GM19099 (cell line): Measurements from ENCODE around the gene OAS1.

Source experiments
- POLR2A ChIP-seq: IDR thresholded peaks from 3 replicates; pipeline ENCODE4 v1.6.1; 2011; ENCODE audit warnings: low read depth; ENCODE audit not compliant: insufficient read length; ENCODE audit errors: extremely low read depth

Gene OAS1

DNA sequence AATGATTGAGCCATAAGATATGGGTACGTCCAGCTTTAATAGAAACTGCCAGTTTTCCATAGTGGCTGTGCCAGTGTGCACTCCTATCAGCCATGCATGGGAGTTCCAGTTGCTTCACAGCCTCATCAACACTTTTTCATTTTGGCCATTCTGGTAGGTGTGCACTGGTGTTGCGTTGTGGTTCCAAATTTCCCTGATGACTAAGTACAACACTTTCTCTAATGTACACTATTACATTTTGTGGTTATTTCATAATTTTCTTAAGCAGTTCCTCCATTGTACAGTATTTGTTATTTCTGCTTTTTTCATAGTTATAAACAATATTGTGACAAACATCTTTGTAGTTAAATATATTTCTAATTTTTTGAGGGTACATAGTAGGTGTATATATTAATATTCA, 21.5 kb upstream of the OAS1 start:
- TF ChIP-seq POLR2A, result no peak

DNA sequence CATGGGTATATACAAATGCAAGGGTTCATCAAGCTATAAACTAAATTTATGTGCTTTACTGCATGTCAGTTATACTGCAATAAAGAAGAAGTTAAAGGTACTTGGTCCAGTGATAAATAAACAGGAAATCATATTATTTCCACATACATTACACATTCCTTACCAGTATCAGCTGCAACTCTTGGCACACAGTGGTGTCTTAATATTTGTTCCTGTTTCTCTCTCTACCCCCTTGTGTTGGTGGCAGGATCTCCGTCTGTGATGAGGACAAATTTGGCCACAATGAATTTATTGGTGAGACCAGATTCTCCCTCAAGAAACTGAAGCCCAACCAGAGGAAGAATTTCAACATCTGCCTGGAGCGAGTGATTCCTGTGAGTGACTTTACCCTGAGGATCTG, 19.2 kb upstream of the OAS1 start:
- TF ChIP-seq POLR2A, result no peak

DNA sequence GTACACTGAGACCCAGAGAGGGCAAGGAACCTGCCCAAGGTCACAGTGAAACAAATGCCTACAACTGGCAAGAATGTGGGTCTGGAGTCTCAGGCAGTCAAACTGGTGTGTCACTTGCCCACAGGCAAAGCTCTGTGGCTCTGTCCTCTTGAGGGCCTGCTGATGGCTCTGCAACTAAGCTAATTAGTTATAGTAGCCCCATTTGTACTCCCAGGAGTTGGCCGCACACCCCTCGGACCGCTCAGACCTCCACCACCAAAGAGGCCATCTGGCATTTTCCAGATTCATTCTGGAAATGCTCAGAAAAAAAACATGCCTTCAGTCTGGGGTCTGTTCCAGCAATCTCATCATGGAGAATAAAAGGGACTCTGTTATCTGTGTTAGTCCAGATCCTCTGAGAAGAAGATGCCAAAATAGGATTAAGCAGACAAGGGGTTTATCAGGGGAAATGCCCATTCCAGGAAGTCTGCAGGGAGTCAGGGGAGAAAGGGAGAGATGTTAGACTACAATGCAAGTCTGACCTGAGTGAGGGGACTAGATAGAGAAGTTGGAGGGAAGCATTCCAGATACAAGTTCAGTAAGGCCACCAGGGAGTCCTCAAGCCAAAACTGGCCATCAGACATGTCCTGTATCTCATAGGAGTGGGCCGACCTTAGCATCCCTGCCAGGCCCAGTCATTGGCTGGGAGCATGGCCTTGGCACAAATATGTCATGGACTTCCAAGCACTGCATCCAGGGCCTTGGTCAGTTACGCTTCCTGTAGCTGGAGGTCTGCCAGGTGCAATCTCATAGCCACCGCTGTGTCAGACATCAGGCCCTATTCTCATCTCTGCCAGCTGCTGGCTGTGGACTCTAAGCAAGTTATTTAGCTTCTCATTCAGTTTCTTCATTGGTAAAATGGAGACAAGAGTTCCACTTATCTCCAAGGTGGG, 15.4 kb upstream of the OAS1 start:
- TF ChIP-seq POLR2A, result no peak

GRCh38 chr12:112892856-112893255, 13.9 kb upstream of the OAS1 start:
- TF ChIP-seq POLR2A, result no peak

GRCh38 chr12:112894128-112894527, 12.6 kb upstream of the OAS1 start:
- no peak for TF ChIP-seq POLR2A

DNA sequence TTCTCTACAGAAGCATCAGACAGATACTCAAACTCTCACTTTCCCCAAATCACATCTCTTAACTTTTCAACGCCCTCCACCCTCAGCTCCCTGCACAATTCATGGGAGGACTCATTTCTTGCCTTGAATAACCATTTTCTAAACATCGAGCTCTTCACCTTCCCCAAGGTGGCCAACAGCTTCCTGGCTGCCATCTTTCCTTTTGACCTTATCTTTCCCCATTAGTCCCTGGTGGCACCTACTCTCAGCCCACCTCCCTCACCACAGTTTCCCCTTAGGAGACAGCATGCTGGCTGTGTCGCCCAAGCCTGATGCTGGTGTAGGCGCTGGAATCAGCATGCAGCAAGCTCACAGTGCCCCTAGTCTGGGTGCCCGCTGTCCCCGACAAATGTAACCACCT, 8.4 kb upstream of the OAS1 start:
- no peak for TF ChIP-seq POLR2A

DNA sequence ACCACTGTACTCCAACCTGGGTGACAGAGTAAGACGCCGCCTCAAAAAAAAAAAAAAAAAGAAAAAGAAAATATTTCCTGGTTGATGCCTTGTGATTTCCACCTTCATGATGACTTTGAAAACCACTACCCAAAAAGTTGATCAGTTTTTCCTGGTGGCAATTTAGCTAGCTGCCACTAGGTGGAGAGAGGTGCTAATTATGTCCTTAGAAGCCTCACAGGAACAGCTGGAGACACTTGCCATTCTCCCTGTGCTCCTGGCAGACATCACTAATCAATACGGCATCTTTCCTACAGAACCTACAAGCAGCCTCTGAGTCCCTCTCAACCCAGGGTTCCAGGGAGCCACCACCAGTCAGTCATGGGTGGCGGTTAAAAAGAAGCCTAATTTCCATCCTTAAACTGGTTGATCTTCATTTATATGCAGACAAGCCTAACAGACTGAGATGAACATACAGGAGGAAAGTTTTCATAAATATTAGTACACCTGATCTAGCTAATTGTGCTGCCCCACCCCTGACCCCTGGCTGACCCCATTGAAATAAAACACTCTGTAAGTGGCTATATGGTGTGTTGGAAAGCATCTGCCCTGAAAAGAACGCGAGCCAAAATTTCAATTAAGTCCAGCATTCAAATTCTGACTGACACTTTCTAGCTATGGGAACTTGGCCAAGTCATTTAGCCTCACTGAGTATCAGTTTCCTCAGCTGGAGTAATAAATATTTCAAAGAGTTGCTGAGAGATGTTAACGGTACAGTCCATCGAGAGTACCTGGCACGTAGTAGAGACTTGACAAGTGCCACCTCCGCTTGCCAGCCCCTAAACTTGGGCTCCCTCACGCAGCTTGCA, 6.2 kb upstream of the OAS1 start:
- no peak for TF ChIP-seq POLR2A

DNA sequence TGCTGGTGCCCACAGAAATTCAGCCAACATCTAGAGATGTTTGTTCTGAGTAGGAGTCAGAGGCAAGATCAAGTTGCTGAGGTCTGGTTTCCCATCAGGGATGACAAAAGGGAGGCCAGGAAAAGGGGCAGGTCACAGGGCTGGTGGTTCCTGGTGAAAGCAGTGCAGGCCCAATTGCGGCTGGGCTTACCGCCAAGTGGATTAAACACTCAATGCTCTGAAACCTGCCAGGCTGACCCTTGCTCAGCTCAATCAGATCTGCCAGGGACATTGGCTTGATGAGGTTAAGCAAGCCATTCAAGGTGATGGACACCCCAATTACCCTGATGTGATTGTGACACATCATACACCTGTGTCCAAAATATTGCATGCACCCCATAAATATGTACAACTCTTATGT, 5.5 kb upstream of the OAS1 start:
- no peak for TF ChIP-seq POLR2A

DNA sequence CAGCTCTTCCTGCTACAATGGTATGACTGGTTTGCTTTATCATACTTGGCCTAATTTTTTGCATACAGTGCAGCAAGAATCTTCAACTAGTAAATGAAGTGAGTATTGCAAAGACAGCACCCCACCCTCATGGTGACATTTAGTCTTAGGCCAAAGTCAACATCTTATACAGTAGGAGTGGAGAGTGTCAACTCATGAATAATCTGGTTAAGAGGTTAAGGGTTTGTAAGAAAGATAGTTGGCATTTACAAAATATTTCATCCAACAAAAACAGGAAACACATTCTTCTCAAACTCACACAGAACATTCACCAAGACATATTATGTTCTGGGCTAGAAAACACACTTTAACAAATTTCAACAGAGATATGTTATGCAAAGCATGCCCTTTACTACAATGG, 2.2 kb upstream of the OAS1 start:
- TF ChIP-seq POLR2A, result no peak

- TF ChIP-seq POLR2A, result no peak
These were observed 1.2 kb upstream of the OAS1 start for GRCh38 chr12:112905451-112906089.

GRCh38 chr12:112907415-112908157, 824 bp downstream of the OAS1 start:
- peak; percentile 44 for TF ChIP-seq POLR2A

DNA sequence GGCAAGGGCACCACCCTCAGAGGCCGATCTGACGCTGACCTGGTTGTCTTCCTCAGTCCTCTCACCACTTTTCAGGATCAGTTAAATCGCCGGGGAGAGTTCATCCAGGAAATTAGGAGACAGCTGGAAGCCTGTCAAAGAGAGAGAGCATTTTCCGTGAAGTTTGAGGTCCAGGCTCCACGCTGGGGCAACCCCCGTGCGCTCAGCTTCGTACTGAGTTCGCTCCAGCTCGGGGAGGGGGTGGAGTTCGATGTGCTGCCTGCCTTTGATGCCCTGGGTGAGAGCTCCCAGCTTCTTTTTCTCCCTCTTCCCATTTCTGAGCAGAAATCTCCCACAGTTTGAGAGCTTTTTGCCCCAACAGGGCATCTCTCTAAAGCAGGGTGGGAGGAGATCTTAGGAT, 1.8 kb downstream of the OAS1 start:
- TF ChIP-seq POLR2A, result no peak

DNA sequence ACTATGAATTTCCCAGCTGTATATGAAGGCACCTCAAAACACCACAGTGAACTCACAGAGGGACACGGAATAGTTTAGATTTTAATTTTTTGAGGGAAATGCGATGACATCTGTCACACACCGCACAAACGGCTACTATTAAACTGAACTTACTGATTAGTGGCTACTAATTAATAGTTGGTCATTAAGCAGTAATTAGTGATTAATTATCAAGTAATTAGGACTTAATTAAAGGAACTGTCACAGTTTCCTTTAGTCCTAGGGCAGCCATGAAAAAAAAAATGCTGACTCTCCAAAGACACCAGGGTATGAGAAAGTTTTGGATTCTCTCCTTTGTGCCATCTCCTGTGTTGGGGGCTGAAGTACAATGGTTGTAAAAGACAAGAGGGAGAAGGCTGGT, 2.9 kb downstream of the OAS1 start:
- TF ChIP-seq POLR2A, result no peak

DNA sequence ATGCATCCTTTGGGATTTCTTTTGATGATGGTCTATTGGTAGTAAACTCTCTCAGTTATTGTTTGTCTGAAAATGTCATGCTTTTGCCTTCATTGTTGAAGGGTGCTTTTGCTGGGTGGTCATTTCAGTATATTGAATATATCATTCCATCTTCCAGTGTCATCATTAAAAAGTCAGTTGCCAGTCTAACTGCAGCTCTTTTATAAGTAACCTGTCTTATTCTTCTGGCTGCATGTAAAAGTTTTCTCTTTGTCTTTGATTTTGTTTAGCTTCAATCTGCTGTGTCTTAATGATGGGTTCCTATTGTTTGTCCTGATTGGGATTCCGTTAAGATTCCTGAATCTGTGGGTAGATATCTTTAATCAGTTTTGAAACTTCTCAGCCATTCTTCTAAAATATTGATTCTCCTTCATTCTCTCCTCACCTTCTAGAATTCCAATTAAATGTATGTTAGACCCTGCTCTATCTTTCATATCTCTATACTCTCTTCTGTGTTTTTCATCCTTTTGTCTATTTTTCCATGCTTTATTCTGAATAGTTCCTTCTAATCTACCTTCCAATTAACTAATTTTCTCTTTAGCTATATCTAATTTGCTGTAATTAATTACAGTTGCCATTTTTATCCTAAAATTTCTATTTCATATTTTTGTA, 6.4 kb downstream of the OAS1 start:
- no peak for TF ChIP-seq POLR2A
